Measurements from ENCODE around the gene CSPG4. TPM values are rescaled to one million over a fixed set of nuclear protein-coding genes. Genes with fewer than 3 reads are reported as not detected.
"Not testable (repeated sequence)": the region's sequence is repeated elsewhere in the genome, so short reads cannot be mapped to it uniquely, and the experiment has no call there.

CSPG4 gene
- total RNA-seq, 1 experiment from 2014 or later = 2.0 TPM

GRCh38 chr15:75697974-75698747, 14.5 kb downstream of the CSPG4 start:
- H2BK15ac ChIP-seq (ENCODE audit: low read depth, low read length); H2AFZ ChIP-seq (ENCODE audit: low read length); H3K79me1 ChIP-seq (ENCODE audit: insufficient read depth, low read depth, low read length, poor library complexity, severe bottlenecking); H3K27me3 ChIP-seq (ENCODE audit: insufficient read depth, low read length); H2BK12ac ChIP-seq (ENCODE audit: insufficient read length, low read depth, low read length); H3K27ac ChIP-seq (ENCODE audit: insufficient read length, low read depth, low read length); H2BK5ac ChIP-seq (ENCODE audit: insufficient read length, low read length); H3T11ph ChIP-seq (ENCODE audit: low read length); H2AK5ac ChIP-seq (ENCODE audit: insufficient read length, low read length); H3K23me2 ChIP-seq (ENCODE audit: insufficient read length, low read depth, low read length, poor library complexity, severe bottlenecking); H3K9ac ChIP-seq (ENCODE audit: extremely low read depth, insufficient read length, low read length); H3K4me1 ChIP-seq (ENCODE audit: insufficient read depth, low read length); H4K8ac ChIP-seq (replicated peaks; ENCODE audit: insufficient read length, low read depth, low read length); H3K79me2 ChIP-seq (ENCODE audit: insufficient read depth, low read length); H3K4ac ChIP-seq (ENCODE audit: low read depth, low read length); H3K9me3 ChIP-seq (ENCODE audit: control insufficient read depth, low read depth, low read length); H3K27ac Mint-ChIP-seq; H4K91ac ChIP-seq (ENCODE audit: insufficient read length, low read depth, low read length); H3K56ac ChIP-seq (ENCODE audit: insufficient read length, low read depth, low read length); H3K36me3 Mint-ChIP-seq (ENCODE audit: insufficient read depth in 1 of 3, low read depth in 3 of 3); DNase-seq; H2BK120ac ChIP-seq (ENCODE audit: low read depth, low read length, poor library complexity, severe bottlenecking); H4K5ac ChIP-seq (ENCODE audit: insufficient read length, low read depth, low read length); H3K4me2 ChIP-seq (ENCODE audit: insufficient read depth, insufficient read length, low read length); H3K23ac ChIP-seq (ENCODE audit: insufficient read length, low read depth, low read length); H3K14ac ChIP-seq (ENCODE audit: insufficient read depth, low read length); H3K27me3 Mint-ChIP-seq (ENCODE audit: low read depth); H4K20me1 ChIP-seq (ENCODE audit: control insufficient read depth, insufficient read depth, insufficient read length); H2BK20ac ChIP-seq (ENCODE audit: low read depth, low read length, poor library complexity, severe bottlenecking); H3K4me3 Mint-ChIP-seq; H3K18ac ChIP-seq (ENCODE audit: insufficient read length, low read depth, low read length); H3K9me3 Mint-ChIP-seq: not testable (repeated sequence)
- no CpG with 5 or more reads among the region's 21 CpGs for WGBS (ENCODE audit: extremely low coverage, insufficient read length, low lambda C conversion rate)
- H3K4me1 Mint-ChIP-seq = peaks cover 22 to 31% of the 10 kb centered on the region in 2 experiments

Measured in H9 (cell line).